Stimulated activated CD4-positive, alpha-beta T cell treated with anti-CD3 and anti-CD28 coated beads, Interleukin-15, amount 100 ng/mL, for 24 hours (primary cell): ENCODE results near the gene KCTD19.
A peak's percentile ranks its signal among the peaks of the same experiment; 100 is the strongest.

Experiments used
- DNase-seq: peaks from one replicate; pipeline ENCODE4 v3.0.0-alpha.2; 2020

The KCTD19 gene

GRCh38 chr16:67256701-67257230 lies 69.8 kb downstream of the KCTD19 start:
- DNase-seq = no peak

DNA sequence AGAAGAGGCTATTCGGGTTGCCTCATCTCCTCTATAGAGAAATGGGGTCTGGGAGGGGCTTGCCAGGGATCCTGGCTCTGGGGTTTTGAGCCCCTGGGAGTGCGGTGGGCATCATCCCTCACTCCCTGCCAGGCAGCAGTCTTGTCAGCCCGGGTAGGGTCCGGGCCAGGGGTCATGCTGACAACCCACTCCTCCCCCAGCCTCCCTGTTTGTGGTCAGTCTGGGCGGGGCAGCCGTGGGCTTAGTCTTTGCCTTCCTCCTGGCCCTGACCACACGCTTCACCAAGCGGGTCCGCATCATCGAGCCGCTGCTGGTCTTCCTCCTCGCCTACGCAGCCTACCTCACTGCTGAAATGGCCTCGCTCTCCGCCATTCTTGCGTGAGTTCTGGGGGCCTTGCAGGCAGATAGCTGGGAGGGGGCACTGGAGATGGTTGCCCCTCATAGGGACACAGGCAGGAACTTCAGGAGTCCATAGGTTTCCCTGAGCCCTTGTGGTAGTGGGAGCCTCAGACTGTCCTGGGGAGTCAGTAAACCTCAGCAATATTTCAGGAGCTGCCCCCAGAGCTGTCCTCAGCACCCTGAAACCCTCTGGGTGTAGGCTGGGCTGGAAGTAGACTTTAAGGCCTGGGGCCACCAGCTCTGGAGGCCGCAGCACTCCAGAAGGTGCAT lies 70.9 kb downstream of the KCTD19 start:
- DNase-seq = no peak

- DNase-seq = no peak
These were observed 71.6 kb downstream of the KCTD19 start for GRCh38 chr16:67254801-67255552.

- no peak for DNase-seq
These were observed 73.7 kb downstream of the KCTD19 start for GRCh38 chr16:67252609-67253497.

DNA sequence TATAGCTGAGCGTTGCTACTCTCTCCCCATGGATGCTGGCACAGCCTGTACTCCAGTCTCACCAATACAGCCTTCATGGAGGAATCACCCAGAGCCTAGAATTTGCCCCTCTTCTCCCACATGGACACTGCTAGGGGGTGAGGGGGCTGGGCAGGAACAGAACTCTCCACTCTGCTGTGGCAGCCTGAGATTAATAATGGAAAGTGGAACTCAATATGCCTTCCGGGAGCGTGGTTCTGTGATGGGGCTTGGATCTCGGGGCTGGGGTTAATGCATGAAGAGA lies 76.6 kb downstream of the KCTD19 start:
- no peak for DNase-seq

DNA sequence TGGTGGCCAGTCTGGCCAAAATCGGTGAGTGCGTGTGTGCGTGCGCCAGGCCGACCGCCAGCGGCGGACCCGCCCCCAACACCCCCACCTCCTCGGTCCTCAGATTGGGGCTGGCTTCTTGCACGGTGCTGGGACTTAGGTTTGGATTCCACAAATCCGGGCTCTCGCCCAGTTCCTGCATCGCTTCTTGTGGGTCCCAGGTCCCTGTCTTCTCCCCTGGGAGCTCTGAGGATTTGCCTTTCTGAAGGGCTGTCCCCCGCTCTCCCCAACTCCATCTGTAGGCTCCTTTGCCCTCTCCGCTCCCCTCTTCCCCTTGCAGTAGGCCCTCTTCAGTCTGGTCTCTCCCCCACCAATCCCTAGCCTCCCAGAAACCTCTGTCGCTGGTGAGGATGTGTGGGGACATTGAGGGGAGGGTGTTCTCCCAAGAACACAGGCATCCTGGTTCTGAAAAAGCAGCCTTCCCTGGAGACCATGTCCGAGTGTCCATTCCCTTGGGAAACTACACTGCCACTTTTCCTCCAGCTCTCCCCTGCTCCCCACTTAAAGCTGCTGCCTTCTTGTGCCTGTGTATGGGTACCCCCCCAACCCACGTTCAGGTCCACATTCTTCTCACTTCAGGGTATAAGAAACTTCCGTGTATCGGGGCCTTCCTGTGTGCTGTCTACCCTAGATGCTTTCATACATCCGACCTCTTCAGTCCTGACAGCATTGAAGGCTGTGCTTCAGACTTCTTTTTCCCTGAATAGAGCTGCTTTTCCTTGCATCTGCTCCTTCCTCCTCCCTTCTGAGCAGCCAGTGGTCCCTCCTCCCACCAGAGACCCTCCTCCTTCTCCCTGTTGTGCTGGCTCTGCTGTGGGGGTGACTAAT lies 77.1 kb downstream of the KCTD19 start:
- DNase-seq = peak; percentile 34

- DNase-seq = peak; percentile 52
These were observed 78.0 kb downstream of the KCTD19 start, which contains the start of gene SLC9A5 for GRCh38 chr16:67248401-67249177. Gene SLC9A5 (plus strand): TSS chr16:67248979. CDS start chr16:67249015, 36 bp downstream.

GRCh38 chr16:67248073-67248400 lies 78.5 kb downstream of the KCTD19 start:
- DNase-seq = no peak

DNA sequence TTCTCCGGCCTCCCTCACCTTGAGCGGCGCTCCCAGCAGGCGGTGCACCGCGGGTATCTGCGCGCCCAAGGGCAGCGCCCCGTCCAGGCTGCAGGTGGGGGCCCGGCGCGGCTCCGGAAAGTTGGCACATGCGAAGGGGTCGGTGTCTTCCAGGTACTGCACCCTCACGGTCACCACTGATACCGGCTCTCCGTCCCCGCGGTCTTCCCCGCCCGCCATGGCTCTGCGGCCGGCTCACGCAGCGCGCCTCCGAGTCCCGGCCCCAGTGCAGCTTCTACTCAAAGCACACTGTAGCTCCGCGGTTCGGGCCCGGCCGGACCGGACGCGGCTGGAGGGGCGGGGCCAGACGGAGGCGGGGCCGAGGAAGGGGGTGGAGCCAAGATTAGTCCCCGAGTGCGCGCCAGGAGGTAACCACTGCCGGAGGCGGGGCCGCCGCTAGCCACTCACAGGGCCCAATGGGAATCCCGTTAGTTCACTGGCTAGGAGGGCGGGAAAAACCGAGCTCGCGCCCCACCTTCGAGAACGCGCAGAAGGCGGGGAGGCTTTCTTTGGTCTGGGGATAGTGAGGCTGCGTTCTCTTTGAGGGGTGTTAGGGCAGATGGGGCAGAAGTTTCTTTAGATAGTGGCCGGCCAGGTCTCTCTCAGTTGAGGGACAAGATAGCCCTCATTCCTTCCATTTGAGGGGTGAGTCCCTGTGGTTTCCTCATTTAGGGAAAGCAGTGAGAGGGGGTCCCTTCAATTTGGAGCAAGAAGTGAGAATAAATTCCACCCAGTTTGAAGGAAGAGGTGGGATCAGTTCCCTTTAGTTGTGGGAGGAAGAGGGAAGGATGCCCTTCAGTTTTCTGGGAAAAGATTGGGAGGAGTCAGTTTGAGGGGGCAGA lies 79.1 kb downstream of the KCTD19 start, which contains the start of gene FHOD1:
FHOD1 (minus strand) TSS at position 290 of the 881 bp plus-strand sequence; CDS start at position 219, 71 bp downstream.
- DNase-seq = peak; percentile 99

DNA sequence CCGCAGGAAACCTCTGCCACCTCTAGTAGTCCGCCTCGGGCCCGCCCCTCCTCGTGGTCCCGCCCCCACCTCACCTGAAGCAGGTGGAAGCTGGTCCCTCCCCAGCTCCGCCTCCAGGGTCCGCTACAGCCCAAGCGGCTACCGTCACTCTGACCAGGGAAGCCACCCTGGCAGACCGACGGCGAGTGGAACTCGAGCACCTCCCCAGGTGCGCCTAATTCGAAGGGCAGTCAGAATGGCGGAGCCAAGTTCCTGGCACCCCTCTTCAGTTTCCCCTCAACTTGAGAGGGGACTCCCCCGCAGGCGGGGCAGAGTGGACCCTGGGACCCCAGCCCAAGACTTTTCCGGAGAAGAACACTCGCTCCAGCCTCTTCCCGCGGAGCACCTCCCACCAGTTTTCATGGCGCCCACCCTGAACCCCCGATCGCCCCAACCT lies 79.8 kb downstream of the KCTD19 start:
- DNase-seq = no peak

DNA sequence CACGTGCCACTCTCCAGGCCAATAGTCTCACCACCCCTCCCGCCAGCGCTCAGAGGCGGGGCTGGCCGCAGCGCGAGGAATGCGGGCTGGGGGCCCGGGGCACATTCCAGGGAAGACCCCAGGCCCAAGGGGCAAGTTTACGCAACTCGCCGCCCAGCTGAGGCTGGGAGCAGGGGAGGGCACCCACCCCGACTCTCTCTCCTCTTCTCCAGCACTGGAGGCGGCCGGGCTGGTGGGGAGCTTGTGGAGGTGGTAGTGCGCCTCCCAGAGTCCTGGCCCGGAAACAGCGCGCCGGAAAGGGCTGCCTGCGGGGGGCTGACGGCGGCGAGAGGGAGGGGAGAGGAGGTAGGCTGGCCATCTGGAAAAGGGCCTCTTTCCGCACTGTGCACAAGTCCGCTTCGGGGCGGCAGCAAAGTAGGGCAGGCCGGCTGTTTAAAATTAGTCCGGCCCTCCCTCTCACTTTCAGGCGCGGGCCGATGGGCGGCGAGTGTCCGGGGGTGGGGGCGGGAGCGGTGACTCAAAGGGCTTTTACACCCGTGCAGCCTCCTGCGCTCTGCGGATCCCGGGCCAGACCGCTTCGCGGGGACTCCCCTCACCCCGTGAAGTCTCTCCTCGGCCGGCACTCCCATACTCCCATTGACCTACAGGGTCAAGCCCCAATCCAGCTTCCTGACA lies 80.3 kb downstream of the KCTD19 start:
- DNase-seq = peak; percentile 73

DNA sequence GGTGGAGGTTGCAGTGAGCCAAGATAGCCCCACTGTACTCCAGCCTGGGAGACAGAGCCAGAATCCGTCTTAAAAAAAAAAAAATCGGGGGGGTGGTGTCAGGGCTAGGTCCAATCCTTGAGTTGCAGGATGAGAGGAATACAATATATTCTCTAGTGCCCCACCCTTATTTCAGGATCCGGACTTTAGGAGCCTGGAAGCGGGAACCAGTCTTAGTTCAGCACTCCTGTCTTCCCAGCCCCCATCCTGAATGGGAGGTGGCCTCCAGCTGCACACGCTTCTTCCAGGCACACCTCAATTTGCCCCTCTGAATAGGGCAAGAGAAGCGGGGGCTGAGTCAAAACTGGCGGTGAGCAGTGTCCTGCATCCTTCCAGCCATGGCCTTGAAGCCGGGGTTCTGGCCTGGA lies 80.9 kb downstream of the KCTD19 start:
- DNase-seq = no peak

- DNase-seq = no peak
These were observed 81.4 kb downstream of the KCTD19 start for GRCh38 chr16:67245186-67245585.

DNA sequence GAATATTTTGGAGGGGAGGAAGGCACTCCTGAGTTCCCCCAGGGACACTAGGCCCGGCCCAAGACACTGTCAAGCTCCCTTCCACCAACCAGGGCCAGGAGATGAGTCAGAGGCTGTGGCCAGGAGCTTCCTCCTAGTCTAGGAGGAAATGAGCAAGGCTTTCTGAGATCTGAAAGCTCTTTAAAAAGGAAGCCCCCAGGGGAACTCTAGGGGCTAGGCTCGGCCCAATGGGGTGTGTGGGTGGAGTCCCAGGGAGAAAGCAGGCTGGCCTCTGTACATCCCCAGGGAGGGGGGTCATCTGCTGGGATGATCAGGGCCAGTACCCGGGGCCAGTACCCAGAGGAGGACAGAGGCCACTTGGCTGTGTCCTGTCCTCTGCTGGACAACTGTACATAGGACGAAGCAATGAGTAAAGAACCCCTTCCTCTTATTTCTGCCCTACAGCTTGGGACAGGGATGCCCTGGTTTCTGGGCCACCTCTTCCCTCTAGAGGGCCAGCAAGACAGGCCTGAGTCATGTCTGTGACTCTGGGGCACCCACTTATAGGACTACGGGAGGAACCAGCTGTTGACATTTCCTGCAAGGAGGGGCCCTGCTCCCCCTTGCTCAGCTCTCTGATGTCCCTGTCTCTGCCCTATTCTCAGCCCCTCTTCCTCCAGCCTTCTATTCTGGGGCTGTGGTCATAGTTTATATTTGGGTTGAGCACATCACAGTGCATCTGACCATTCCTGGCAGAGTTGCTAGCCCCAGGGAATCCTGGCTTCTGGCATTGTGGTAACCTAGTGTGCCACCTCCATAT lies 82.0 kb downstream of the KCTD19 start:
- DNase-seq = peak; percentile 87

- no peak for DNase-seq
These were observed 83.1 kb downstream of the KCTD19 start for GRCh38 chr16:67243481-67243880.

- DNase-seq = no peak
These were observed 84.3 kb downstream of the KCTD19 start for GRCh38 chr16:67242138-67242730.

GRCh38 chr16:67241008-67241900 lies 85.3 kb downstream of the KCTD19 start:
- no peak for DNase-seq
